AG10803 (cell line): ENCODE data around the gene GJC1.

Experiments
- DNase-seq: peaks from one replicate; pipeline ENCODE4 v3.0.0; 2010; ENCODE audit warnings: low read depth
- H3K4me3 ChIP-seq: 2 replicates; pipeline ENCODE4 v1.5.1; 2011; ENCODE audit warnings: mild to moderate bottlenecking, low read length, control low read depth
- CTCF ChIP-seq: conservative IDR thresholded peaks from 2 replicates; pipeline ENCODE4 v1.5.1; 2011; ENCODE audit warnings: mild to moderate bottlenecking, low read length, control low read depth, inconsistent platforms

The GJC1 gene

DNA sequence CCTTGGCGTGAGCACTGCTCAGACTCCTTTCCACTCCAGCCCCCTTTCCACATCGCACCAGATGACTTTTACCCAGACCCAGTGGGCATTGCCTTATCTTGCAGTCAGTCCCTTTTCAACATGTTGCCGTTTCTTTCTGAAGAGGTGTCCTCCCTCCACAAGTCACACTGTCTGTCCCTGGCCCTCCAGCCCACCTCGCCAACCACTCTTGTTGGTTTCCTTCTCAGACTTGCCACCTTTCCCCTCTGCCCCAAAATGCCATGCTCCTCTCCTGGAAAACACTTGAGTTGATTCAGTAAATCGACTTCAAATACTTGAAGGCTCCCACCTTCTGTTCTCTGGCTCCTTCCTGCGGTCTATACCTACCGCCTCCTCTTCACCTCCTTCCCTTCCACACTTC lies 78.8 kb downstream of the GJC1 start:
- DNase-seq, result no peak
- no peak for TF ChIP-seq CTCF
- H3K4me3 ChIP-seq, result no peak overlapping the region

DNA sequence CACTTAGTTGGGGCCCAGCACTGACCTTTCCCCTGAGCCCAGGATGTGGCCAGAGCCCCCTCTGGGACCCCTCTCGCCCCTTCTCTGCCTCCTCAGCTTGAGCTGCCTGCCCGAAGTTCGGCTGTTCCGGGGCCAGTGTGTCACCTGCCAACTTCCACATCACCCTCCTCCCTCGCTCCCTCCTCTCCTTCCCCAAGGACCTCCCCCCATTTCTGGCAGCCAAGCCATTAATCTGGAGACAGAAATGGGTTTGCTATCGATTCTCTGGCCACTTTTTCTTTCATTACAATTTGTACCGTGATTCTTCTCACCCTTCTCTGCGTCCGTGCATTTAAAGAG lies 80.1 kb downstream of the GJC1 start:
- H3K4me3 ChIP-seq, result no peak overlapping the region
- TF ChIP-seq CTCF, result no peak
- no peak for DNase-seq

DNA sequence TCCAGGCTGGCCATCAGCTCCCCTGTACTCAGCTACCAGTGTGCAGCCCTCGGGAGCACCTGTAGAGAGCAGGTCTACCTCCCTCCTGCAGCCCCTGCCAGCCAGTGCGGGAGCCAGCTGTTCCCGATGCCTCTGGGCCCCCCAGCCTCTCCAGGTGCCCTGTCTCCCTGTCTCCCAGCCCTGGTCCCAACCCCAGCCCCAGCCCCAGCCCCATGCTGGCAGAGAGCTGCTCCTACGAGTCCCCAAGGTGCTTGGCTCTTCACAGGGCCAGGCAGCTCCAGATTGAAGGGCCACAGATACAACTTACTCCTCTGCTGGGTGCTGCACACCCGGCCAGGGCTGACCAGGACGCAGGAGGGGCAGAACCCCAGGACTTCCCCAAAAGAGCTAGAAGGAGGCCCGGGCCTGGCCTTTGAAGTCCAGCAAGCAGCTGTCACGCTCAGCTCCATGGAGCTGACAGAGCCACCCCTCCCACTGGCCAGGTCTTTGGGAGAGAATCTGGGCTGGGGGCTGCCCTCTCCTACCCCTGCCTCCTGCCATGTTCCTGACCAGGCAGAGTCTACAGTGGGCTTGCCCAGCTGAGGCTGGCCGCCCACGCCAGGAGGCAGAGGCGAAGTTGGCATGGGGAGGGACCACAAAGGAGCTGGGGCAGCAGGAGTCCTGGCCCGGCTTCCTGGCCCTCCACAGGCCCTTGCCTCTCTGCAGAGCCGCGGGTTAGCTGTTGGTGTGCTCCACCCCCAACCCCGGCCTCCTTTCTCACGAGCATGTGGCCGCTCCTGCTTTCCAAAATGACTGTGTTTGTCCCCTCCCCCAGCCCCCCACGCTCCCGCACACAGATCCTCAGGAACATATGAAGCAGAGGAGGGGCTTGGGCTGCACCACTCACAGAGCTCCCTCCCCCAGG lies 80.8 kb downstream of the GJC1 start:
- no peak for TF ChIP-seq CTCF
- DNase-seq, result no peak
- H3K4me3 ChIP-seq, result no peak overlapping the region
